Karpas-422 (cell line): ENCODE measurements around the gene TTC21A. TPM values are rescaled to one million over a fixed set of nuclear protein-coding genes. Genes with fewer than 3 reads are reported as not detected.
A peak's percentile ranks its signal among the peaks of the same experiment; 100 is the strongest.

Experiments used
- DNase-seq: peaks from one replicate; pipeline ENCODE4 v3.0.0-alpha.2; 2015
- H2AFZ ChIP-seq: fragments of 200-600 bp; sonication (generic); 2 replicates; pipeline ENCODE4 v1.6.1; 2014; ENCODE audit warnings: antibody characterized with exemption, low read length, mixed read lengths
- H3K27ac ChIP-seq: fragments of 200-600 bp; sonication (generic); 2 replicates; pipeline ENCODE4 v1.5.1; 2014; ENCODE audit warnings: mild to moderate bottlenecking, low read length, moderate library complexity
- H3K27me3 ChIP-seq: fragments of 200-600 bp; sonication (generic); 2 replicates; pipeline ENCODE4 v1.6.1; 2014; ENCODE audit warnings: low read length, mixed read lengths
- H3K36me3 ChIP-seq: fragments of 200-600 bp; sonication (generic); 2 replicates; pipeline ENCODE4 v1.6.1; 2014; ENCODE audit warnings: low read length, mixed read lengths; ENCODE audit not compliant: insufficient read depth
- H3K4me1 ChIP-seq: fragments of 200-600 bp; sonication (generic); 2 replicates; pipeline ENCODE4 v1.6.1; 2014; ENCODE audit warnings: mild to moderate bottlenecking, low read length, mixed read lengths
- H3K4me2 ChIP-seq: fragments of 200-600 bp; sonication (generic); 2 replicates; pipeline ENCODE4 v1.6.1; 2014; ENCODE audit warnings: low read length, low read depth, mild to moderate bottlenecking; ENCODE audit not compliant: poor library complexity, severe bottlenecking
- H3K4me3 ChIP-seq: fragments of 200-600 bp; sonication (generic); 2 replicates; pipeline ENCODE4 v1.5.1; 2014; ENCODE audit warnings: mild to moderate bottlenecking, antibody characterized with exemption, low read length, mixed read lengths
- H3K79me2 ChIP-seq: fragments of 200-600 bp; sonication (generic); 2 replicates; pipeline ENCODE4 v1.6.1; 2014; ENCODE audit warnings: mild to moderate bottlenecking, low read length, mixed read lengths
- H3K9ac ChIP-seq: fragments of 200-600 bp; sonication (generic); 2 replicates; pipeline ENCODE4 v1.6.0; 2014; ENCODE audit warnings: low read length
- H3K9me2 ChIP-seq: fragments of 200-600 bp; sonication (generic), shearing (Covaris generic); replicated peaks from 2 replicates; pipeline ENCODE4 v1.6.0; 2014; ENCODE audit warnings: mild to moderate bottlenecking, low read length, moderate library complexity; ENCODE audit not compliant: insufficient read depth
- H3K9me3 ChIP-seq: fragments of 300-700, 200-600 bp; sonication (generic); 2 replicates; pipeline ENCODE4 v1.6.1; 2014; ENCODE audit warnings: low read length, mixed read lengths
- H4K20me1 ChIP-seq: fragments of 200-600 bp; sonication (generic); 2 replicates; pipeline ENCODE4 v1.6.1; 2014; ENCODE audit warnings: mild to moderate bottlenecking, antibody characterized with exemption, low read length, low read depth; ENCODE audit not compliant: insufficient read depth
- total RNA-seq: library from RNA; depleted of rRNA; stranded (reverse); fragments of >200 nt; shearing (Covaris generic); gene quantifications from 2 replicates; pipeline ENCODE4 v1.2.3, GENCODE V29; 2014; ENCODE audit warnings: low replicate concordance

TTC21A gene
- total RNA-seq, 1 experiment from 2014 or later, result 9.5 TPM

DNA sequence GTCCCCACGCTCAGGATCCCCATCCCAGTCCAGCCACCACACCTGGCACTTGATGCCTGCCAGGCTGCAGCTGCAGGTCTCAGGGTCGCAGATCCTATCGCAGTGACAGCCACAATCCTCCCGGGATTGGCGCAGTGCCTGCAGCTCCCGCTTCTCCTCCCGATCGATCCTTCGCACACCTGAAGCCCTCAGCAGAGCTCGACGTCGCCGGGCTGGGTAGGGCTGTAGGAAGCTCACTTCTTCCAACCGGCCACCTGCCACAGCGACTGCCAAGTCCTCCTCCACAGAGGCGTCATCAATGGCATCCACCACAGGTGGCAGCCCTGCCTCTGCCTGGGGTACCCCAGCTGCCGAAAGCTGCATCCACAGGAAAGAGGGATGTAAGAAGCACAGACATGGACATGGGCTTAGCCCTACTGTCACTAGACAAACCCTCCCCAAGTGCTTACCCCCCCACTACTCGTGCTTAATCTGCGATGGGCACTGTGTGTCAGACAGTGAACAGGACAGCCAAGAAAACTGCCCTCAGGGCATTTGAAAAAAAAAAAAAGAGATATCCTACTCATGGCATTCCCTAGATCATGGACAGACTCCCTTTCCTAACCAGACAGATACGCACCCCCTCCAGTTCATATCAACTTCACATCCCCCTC lies 36.7 kb downstream of the TTC21A start:
- no peaks in the 10 kb centered on the region for H3K9me2 ChIP-seq
- H3K79me2 ChIP-seq, result peaks cover 20% of the 10 kb centered on the region; the same call in 1 of the 2 replicates
- no peaks in the 10 kb centered on the region for H3K9me3 ChIP-seq
- H3K27ac ChIP-seq, result no peak overlapping the region
- H3K27me3 ChIP-seq, result no peaks in the 10 kb centered on the region
- no peak overlapping the region for H2AFZ ChIP-seq
- DNase-seq, result no peak
- H3K4me3 ChIP-seq, result no peak overlapping the region
- H3K4me2 ChIP-seq, result no peak overlapping the region
- no peaks in the 10 kb centered on the region for H4K20me1 ChIP-seq
- H3K36me3 ChIP-seq, result no peaks in the 10 kb centered on the region; the same call in 1 of the 2 replicates
- H3K4me1 ChIP-seq, result peaks cover 59% of the 10 kb centered on the region
- no peak overlapping the region for H3K9ac ChIP-seq

DNA sequence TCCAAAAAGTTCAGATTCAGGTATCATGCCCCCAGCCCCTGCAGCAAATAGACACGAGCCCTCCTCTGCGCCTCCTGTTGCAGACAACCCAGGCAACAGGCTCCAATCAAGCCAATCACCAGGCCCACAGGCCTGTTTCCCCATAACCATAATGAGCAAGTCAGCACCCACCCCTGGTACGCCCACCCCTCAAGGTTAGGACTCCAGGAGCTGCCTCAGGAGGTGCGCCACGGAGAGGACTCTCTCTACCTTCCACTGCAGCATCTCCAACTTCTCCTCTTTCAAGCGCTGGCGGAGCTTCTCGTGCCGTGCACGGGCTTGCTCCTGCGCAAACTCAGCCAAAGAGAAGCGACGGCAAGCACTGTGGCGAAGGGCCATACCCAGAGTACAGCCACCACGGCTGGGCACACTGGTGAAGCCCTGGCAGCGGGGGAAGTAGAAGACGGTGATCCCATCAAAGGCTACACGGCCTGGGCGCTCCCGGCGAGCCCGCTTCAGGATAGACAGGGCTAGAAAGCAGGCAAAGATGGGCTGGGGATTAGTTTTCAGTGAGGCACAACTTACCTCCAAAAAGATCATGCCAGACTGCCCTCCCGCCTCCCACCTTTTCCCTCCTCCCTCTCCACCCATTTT lies 37.4 kb downstream of the TTC21A start:
- Histone ChIP-seq H3K4me1 (peaks cover 65% of the 10 kb centered on the region), H3K27me3 (no peaks in the 10 kb centered on the region), H3K4me3 (no peak overlapping the region), H2AFZ (no peak overlapping the region), H3K27ac (no peak overlapping the region), H3K9me2 (no peaks in the 10 kb centered on the region), H4K20me1 (no peaks in the 10 kb centered on the region), H3K9me3 (no peaks in the 10 kb centered on the region), H3K79me2 (peaks cover 20% of the 10 kb centered on the region; the same call in 1 of the 2 replicates), H3K9ac (no peak overlapping the region), H3K36me3 (no peaks in the 10 kb centered on the region; the same call in 1 of the 2 replicates), H3K4me2 (no peak overlapping the region)
- no peak for DNase-seq

DNA sequence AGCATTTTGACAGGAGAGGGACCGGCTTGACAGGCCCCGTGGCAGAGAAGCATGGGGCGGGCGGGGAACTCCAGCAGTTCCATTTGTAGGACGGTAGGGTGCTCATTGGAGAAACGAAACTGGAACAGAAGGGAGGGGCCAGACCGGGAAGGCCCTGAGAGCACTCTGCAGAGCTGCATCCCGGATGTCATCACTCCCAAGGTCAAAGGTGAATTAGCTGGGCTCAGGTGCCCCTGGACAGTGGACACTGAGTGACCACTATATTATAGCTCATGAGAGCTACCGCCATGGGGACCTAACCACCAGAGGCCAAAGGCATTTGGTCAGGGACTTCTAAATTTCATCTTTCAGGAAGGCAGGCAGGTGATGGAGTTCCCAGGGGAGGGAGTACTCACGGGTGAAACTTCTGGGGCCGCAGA lies 38.6 kb downstream of the TTC21A start:
- H3K9ac ChIP-seq, result peak overlapping the region; percentile 73
- DNase-seq, result peak; percentile 64
- no peaks in the 10 kb centered on the region for H4K20me1 ChIP-seq
- no peaks in the 10 kb centered on the region; the same call in 1 of the 2 replicates for H3K36me3 ChIP-seq
- peak overlapping the region; percentile 64; the same call in 1 of the 2 replicates for H3K4me3 ChIP-seq
- no peaks in the 10 kb centered on the region for H3K27me3 ChIP-seq
- H2AFZ ChIP-seq, result no peak overlapping the region
- no peaks in the 10 kb centered on the region for H3K9me2 ChIP-seq
- no peaks in the 10 kb centered on the region for H3K9me3 ChIP-seq
- peaks cover 20% of the 10 kb centered on the region; the same call in 1 of the 2 replicates for H3K79me2 ChIP-seq
- peak overlapping the region; percentile 68 for H3K4me2 ChIP-seq
- peaks cover 75% of the 10 kb centered on the region for H3K4me1 ChIP-seq
- H3K27ac ChIP-seq, result peak overlapping the region; percentile 90

DNA sequence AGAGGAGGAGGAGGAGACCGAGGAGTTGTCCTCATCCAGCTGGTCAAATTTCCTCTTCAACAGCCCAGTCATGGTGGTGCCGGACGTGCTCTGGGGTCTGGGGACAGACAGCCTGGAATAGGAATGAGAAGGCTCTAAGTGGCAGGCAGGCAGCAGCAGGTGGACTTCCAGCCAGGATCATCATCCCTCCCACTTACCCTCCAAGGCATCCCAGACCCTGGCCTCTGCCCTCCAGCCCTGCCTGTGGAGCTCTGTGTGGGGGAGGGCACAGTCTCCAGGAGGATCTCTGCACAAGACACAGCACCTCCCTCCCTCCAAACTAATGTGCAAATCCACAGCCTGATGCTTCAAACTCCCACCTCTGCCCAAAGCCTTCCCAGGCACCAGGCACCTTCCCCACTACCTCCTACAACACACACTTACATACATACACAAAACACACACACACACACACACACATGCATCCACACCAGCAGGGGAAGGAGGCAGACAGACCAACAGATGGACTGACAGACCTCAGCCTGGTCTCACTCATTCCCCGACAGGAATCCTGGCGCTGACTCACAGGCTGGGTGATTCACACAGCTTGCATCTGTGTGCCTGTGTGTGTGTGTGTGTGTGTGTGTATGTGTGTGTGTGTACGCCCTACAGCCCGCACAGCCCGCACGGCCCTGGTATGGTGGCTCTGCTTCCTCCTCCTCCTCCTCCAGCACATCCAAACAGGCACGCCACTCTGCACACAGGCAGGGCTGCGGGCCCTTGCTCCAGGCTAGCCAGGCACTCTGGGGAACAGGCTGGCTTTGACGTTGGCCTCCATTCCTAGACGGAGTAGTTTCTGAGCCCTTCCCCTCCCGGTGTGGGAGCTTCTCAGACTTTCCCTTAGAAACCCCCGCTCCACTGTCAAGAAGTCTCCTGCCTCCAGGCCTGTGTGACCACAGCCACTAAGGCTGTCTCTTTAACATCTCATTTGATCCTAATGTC lies 39.4 kb downstream of the TTC21A start:
- Histone ChIP-seq H3K4me3 (peak overlapping the region; percentile 64), H3K79me2 (peaks cover 20% of the 10 kb centered on the region; the same call in 1 of the 2 replicates), H3K27me3 (no peaks in the 10 kb centered on the region), H4K20me1 (peaks cover 5% of the 10 kb centered on the region; the same call in 1 of the 2 replicates), H3K4me2 (peak overlapping the region; percentile 68), H3K9ac (peak overlapping the region; percentile 73), H3K36me3 (no peaks in the 10 kb centered on the region; the same call in 1 of the 2 replicates), H3K9me2 (no peaks in the 10 kb centered on the region), H3K4me1 (peaks cover 75% of the 10 kb centered on the region), H3K27ac (peak overlapping the region; percentile 90), H3K9me3 (no peaks in the 10 kb centered on the region), H2AFZ (no peak overlapping the region; the same call in 1 of the 2 replicates)
- peak; percentile 75 for DNase-seq

DNA sequence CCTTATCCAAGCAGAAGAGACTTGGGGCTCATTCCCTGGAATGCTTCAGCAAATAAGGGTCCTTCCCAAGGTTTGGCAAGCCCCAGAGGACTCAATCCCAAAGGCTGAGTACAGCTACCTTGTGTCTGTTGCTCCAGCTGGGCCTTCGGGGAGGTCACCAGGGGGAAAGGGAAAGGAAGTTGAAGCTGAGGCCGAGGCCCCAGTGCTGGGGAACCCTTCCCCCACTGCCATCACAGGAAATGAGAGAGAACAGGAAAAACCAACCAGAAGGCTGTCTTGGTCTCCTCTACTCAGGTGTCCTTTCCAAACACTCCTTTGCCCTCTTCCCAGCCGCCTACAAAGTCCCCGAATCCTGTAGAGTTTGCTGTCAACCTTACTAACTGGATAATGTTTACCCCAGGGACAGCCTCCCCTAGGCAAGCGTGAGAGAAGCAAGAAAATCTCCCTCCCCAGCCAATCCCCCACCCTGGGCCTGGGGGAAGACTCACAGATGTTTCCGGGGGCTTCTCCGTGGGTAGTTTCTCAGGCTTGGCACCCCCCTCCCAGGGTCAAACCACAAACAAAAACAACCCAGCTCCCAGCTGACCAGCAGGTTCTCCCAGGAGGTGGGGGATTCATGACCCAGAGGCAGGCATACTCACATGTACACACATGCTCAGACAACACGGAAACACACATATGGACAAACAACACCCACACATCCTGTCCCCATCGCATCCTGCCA lies 40.4 kb downstream of the TTC21A start:
- Histone ChIP-seq H4K20me1 (peaks cover 8% of the 10 kb centered on the region; the same call in 1 of the 2 replicates), H3K36me3 (no peaks in the 10 kb centered on the region; the same call in 1 of the 2 replicates), H3K79me2 (peaks cover 20% of the 10 kb centered on the region; the same call in 1 of the 2 replicates), H3K9ac (peak overlapping the region; percentile 73), H3K4me2 (peak overlapping the region; percentile 68), H2AFZ (no peak overlapping the region; the same call in 1 of the 2 replicates), H3K4me1 (peaks cover 75% of the 10 kb centered on the region), H3K9me2 (no peaks in the 10 kb centered on the region), H3K9me3 (no peaks in the 10 kb centered on the region), H3K4me3 (peak overlapping the region; percentile 64), H3K27ac (peak overlapping the region; percentile 90), H3K27me3 (no peaks in the 10 kb centered on the region)
- DNase-seq, result peak; percentile 88

DNA sequence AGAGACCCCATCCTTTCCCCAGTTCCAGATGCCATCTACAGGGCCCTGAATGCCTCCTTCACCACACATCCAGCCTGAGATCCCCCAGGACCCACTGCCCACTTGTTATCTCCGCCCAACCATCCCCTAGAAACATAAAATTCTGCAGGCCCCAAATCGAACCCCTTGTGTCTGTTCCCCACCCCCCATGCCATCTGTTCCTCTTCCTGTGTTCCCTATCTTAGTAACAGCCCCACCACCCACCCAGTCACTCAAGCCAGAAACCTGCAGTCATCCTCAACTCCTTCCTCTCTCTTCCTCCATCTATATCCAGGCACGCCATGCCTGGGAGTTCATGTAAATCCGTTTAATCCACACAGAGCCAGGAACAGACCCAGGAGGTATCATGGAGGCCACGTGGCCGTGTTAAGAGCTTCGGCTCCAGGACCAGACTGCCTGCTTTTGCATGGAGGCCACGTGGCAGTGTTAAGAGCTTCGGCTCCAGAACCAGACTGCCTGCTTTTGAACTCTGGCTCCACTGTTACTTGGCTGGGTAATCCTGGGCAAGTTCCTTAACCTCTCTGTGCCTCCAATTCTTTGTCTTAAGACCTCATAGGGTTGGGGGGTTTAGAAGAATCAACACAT lies 41.1 kb downstream of the TTC21A start:
- Histone ChIP-seq H2AFZ (no peak overlapping the region), H3K4me1 (peaks cover 75% of the 10 kb centered on the region), H3K9me3 (no peaks in the 10 kb centered on the region), H3K4me2 (peak overlapping the region; percentile 68), H3K9me2 (no peaks in the 10 kb centered on the region), H3K9ac (peak overlapping the region; percentile 73), H3K36me3 (no peaks in the 10 kb centered on the region; the same call in 1 of the 2 replicates), H3K27ac (peak overlapping the region; percentile 90), H3K27me3 (no peaks in the 10 kb centered on the region), H4K20me1 (peaks cover 8% of the 10 kb centered on the region; the same call in 1 of the 2 replicates), H3K4me3 (peak overlapping the region; percentile 64), H3K79me2 (peaks cover 20% of the 10 kb centered on the region; the same call in 1 of the 2 replicates)
- peak; percentile 75 for DNase-seq

DNA sequence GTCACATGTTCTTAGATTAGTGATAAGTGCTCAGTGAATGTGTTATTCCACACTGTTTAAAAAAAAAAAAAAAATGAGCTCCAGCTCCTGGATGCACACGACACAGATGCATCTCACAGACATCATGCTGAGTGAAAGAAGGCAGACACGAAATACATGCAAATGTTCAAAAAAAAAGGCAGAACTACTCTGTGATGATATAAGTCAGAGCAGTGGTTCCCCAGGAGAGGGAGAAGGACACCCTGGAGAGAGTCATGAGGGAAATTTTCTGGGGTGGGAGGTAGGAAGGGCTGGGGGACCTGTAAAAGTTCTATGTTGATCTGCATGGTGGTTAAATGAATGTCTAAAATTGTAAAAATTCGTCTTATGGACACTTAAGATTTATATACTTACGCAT lies 41.6 kb downstream of the TTC21A start:
- no peaks in the 10 kb centered on the region for H3K9me2 ChIP-seq
- H4K20me1 ChIP-seq, result peaks cover 8% of the 10 kb centered on the region; the same call in 1 of the 2 replicates
- H3K9ac ChIP-seq, result peak overlapping the region; percentile 73
- no peaks in the 10 kb centered on the region; the same call in 1 of the 2 replicates for H3K36me3 ChIP-seq
- no peak overlapping the region for H2AFZ ChIP-seq
- no peaks in the 10 kb centered on the region for H3K9me3 ChIP-seq
- H3K4me2 ChIP-seq, result peak overlapping the region; percentile 68
- H3K79me2 ChIP-seq, result peaks cover 20% of the 10 kb centered on the region; the same call in 1 of the 2 replicates
- peaks cover 75% of the 10 kb centered on the region for H3K4me1 ChIP-seq
- peak; percentile 89 for DNase-seq
- H3K27ac ChIP-seq, result peak overlapping the region; percentile 90
- H3K4me3 ChIP-seq, result peak overlapping the region; percentile 64
- no peaks in the 10 kb centered on the region for H3K27me3 ChIP-seq
